ENCODE measurements around the gene CAMK1D. TPM values are rescaled to one million over a fixed set of nuclear protein-coding genes. Genes with fewer than 3 reads are reported as not detected.

The CAMK1D gene
- total RNA-seq, 4 donors from 2014 or later: 0.55 to 2.2 (median 1.5) TPM

- no peaks in the 10 kb centered on the region for H3K9me3 ChIP-seq
- TF ChIP-seq POLR2A (IDR thresholded peaks at IDR 0.05): no peak
- TF ChIP-seq, protein P1, sequence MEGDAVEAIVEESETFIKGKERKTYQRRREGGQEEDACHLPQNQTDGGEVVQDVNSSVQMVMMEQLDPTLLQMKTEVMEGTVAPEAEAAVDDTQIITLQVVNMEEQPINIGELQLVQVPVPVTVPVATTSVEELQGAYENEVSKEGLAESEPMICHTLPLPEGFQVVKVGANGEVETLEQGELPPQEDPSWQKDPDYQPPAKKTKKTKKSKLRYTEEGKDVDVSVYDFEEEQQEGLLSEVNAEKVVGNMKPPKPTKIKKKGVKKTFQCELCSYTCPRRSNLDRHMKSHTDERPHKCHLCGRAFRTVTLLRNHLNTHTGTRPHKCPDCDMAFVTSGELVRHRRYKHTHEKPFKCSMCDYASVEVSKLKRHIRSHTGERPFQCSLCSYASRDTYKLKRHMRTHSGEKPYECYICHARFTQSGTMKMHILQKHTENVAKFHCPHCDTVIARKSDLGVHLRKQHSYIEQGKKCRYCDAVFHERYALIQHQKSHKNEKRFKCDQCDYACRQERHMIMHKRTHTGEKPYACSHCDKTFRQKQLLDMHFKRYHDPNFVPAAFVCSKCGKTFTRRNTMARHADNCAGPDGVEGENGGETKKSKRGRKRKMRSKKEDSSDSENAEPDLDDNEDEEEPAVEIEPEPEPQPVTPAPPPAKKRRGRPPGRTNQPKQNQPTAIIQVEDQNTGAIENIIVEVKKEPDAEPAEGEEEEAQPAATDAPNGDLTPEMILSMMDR (IDR thresholded peaks at IDR 0.05 in 4 of 5, conservative IDR thresholded peaks at IDR 0.05 in 1 of 5): no peak
- intact Hi-C loops (cut with DNase I; ENCODE audit: low total_unique reads) (no loop called here), in situ Hi-C loops (cut with MboI; ENCODE audit: low sequenced_read_pairs in 4 of 4) (no loop called here)
- no peaks in the 10 kb centered on the region for H3K27me3 ChIP-seq
- ATAC-seq (no peak), DNase-seq (no peak)
- no peak overlapping the region for H3K4me3 ChIP-seq
- H3K4me1 ChIP-seq: no peaks in the 10 kb centered on the region
- H3K36me3 ChIP-seq: no peaks in the 10 kb centered on the region
- no peak overlapping the region for H3K27ac ChIP-seq
Measured at GRCh38 chr10:12314836-12315235, 34.5 kb upstream of the CAMK1D start.

- intact Hi-C loops (cut with DNase I; ENCODE audit: low total_unique reads) (no loop called here), in situ Hi-C loops (cut with MboI; ENCODE audit: low sequenced_read_pairs in 4 of 4) (no loop called here)
- no peaks in the 10 kb centered on the region for H3K9me3 ChIP-seq
- H3K27me3 ChIP-seq: no peaks in the 10 kb centered on the region
- no peaks in the 10 kb centered on the region for H3K4me1 ChIP-seq
- no peaks in the 10 kb centered on the region for H3K36me3 ChIP-seq
- no peak for TF ChIP-seq POLR2A (IDR thresholded peaks at IDR 0.05)
- TF ChIP-seq, protein P1 (IDR thresholded peaks at IDR 0.05 in 4 of 5, conservative IDR thresholded peaks at IDR 0.05 in 1 of 5): no peak
- H3K4me3 ChIP-seq: no peak overlapping the region
- no peak for ATAC-seq
- no peak overlapping the region for H3K27ac ChIP-seq
- DNase-seq: no peak
Measured at GRCh38 chr10:12319076-12319475, 30.3 kb upstream of the CAMK1D start.

- no peak for TF ChIP-seq POLR2A (IDR thresholded peaks at IDR 0.05)
- TF ChIP-seq, protein P1 (IDR thresholded peaks at IDR 0.05 in 4 of 5, conservative IDR thresholded peaks at IDR 0.05 in 1 of 5): no peak
- H3K9me3 ChIP-seq: no peaks in the 10 kb centered on the region
- no peak overlapping the region for H3K4me3 ChIP-seq
- in situ Hi-C loops (cut with MboI; ENCODE audit: low sequenced_read_pairs in 4 of 4): no loop called here
- no peaks in the 10 kb centered on the region for H3K36me3 ChIP-seq
- H3K4me1 ChIP-seq: no peaks in the 10 kb centered on the region
- H3K27me3 ChIP-seq: no peaks in the 10 kb centered on the region
- ATAC-seq: no peak
- intact Hi-C loops (cut with DNase I; ENCODE audit: low total_unique reads): no loop called here
- H3K27ac ChIP-seq: no peak overlapping the region
- DNase-seq: no peak
Measured at GRCh38 chr10:12320892-12321291, 28.5 kb upstream of the CAMK1D start.

GRCh38 chr10:12321641-12322040 lies 27.7 kb upstream of the CAMK1D start:
- no peak overlapping the region for H3K4me3 ChIP-seq
- no peak overlapping the region for H3K27ac ChIP-seq
- no peaks in the 10 kb centered on the region for H3K9me3 ChIP-seq
- no peaks in the 10 kb centered on the region for H3K27me3 ChIP-seq
- TF ChIP-seq POLR2A (IDR thresholded peaks at IDR 0.05): no peak
- TF ChIP-seq, protein P1 (IDR thresholded peaks at IDR 0.05 in 4 of 5, conservative IDR thresholded peaks at IDR 0.05 in 1 of 5): no peak
- H3K36me3 ChIP-seq: no peaks in the 10 kb centered on the region
- intact Hi-C loops (cut with DNase I; ENCODE audit: low total_unique reads): no loop called here
- no peaks in the 10 kb centered on the region for H3K4me1 ChIP-seq
- DNase-seq: no peak
- in situ Hi-C loops (cut with MboI; ENCODE audit: low sequenced_read_pairs in 4 of 4): no loop called here
- no peak for ATAC-seq

DNA sequence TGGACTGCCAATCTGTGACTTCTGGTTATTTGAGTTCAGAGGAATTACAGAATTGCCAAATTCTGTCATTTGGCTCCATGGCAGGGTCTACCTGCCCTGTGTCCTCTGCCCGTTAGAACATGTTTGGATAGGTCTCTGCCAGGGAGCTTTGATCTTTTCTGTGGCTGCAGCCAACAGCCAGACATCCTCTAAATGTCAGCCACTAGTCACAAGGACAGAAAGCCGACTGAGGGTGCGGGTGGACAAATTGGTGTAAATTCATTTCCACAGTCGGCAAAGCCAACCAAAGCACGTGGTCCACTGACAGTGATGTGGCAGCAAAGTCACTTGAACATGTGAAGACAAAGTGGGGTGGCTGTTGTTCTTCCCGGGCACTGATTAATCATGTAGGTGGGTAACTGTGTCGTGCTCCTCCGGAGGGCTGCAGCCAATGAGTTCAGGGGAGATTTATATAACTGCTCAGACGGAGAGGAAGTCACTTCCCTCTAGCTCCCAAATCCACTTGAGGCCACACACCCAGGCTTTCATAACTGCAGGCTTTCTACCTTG lies 26.7 kb upstream of the CAMK1D start:
- Histone ChIP-seq H3K9me3 (no peaks in the 10 kb centered on the region), H3K4me3 (no peak overlapping the region), H3K27ac (no peak overlapping the region), H3K4me1 (no peaks in the 10 kb centered on the region), H3K36me3 (no peaks in the 10 kb centered on the region), H3K27me3 (no peaks in the 10 kb centered on the region)
- in situ Hi-C loops (cut with MboI; ENCODE audit: low sequenced_read_pairs in 4 of 4) (no loop called here), intact Hi-C loops (cut with DNase I; ENCODE audit: low total_unique reads) (no loop called here)
- TF ChIP-seq, protein P1 (IDR thresholded peaks at IDR 0.05 in 4 of 5, conservative IDR thresholded peaks at IDR 0.05 in 1 of 5): no peak
- no peak for TF ChIP-seq POLR2A (IDR thresholded peaks at IDR 0.05)
- no peak for ATAC-seq
- DNase-seq: no peak

Data from gastrocnemius medialis (tissue), 4 donors.